Suprapubic skin (tissue), 4 donors: Measurements from ENCODE around the gene CALML3.

Experiments used
- EP300 ChIP-seq: sonication (generic); formaldehyde crosslinking; IDR thresholded peaks from one replicate; pipeline ENCODE4 v1.6.1; 2017; ENCODE audit warnings: antibody characterized with exemption
- POLR2A ChIP-seq, 2 donors: fragments of 450-650 bp; IDR thresholded peaks; one replicate each; pipeline ENCODE4 v1.6.1; 2017; ENCODE audit warnings: antibody characterized with exemption in 2 of 2, mild to moderate bottlenecking in 2 of 2, moderate library complexity in 2 of 2
- POLR2AphosphoS5 ChIP-seq, 3 donors: sonication (generic); formaldehyde crosslinking; IDR thresholded peaks; one replicate each; pipeline ENCODE4 v1.6.1; 2017; ENCODE audit warnings: antibody characterized with exemption in 3 of 3
- TF ChIP-seq, protein P1 (sequence below), 2 donors: fragments of 200-600 bp in 1 of 2; fragments of 450-650 bp in 1 of 2; sonication (generic) in 1 of 2; IDR thresholded peaks; one replicate each; pipeline ENCODE4 v1.5.1; 2016 to 2019; ENCODE audit warnings: antibody characterized with exemption in 2 of 2, mild to moderate bottlenecking in 1 of 2, moderate library complexity in 1 of 2

DNA sequence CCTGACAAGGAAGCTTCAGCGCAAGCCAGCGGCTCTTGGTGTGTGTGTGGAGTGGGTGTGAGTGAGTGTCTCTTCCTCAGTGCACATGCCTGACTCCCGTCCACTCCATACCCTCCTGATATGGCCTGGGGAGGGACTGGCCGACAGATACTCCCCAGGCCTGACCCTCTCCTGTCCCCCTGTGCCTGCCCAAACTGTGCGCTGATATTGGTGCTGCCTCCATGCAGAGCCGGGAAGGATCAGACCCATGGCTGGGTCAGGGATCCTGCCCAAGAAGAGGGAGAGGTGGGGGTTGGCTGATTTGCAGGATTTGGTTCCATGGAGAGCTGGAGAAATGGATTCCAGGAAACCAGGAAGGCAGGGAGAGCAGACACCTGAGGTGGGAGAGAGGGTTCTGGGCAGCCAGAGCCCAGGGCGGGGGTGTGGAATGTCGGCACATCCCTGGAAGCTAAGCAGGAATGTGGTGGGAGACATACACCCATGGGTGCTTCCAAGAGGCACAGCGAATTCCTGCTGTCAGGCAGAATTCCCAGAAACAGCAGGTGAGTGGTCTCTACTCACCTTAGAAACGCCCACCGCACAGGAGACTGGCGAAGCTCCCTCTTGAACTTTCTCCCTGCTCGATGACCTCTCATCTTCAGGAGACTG, 31.7 kb upstream of the CALML3 start:
- TF ChIP-seq, protein P1, sequence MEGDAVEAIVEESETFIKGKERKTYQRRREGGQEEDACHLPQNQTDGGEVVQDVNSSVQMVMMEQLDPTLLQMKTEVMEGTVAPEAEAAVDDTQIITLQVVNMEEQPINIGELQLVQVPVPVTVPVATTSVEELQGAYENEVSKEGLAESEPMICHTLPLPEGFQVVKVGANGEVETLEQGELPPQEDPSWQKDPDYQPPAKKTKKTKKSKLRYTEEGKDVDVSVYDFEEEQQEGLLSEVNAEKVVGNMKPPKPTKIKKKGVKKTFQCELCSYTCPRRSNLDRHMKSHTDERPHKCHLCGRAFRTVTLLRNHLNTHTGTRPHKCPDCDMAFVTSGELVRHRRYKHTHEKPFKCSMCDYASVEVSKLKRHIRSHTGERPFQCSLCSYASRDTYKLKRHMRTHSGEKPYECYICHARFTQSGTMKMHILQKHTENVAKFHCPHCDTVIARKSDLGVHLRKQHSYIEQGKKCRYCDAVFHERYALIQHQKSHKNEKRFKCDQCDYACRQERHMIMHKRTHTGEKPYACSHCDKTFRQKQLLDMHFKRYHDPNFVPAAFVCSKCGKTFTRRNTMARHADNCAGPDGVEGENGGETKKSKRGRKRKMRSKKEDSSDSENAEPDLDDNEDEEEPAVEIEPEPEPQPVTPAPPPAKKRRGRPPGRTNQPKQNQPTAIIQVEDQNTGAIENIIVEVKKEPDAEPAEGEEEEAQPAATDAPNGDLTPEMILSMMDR (IDR thresholded peaks at IDR 0.05), result no peak
- TF ChIP-seq EP300 (no peak), POLR2AphosphoS5 (IDR thresholded peaks at IDR 0.05) (no peak), POLR2A (IDR thresholded peaks at IDR 0.05) (no peak)
